A375 (cell line): ENCODE data around the gene GSG1L2. TPM values are rescaled to one million over a fixed set of nuclear protein-coding genes. Genes with fewer than 3 reads are reported as not detected.

Experiments
- total RNA-seq: library from RNA; depleted of rRNA; stranded (reverse); fragments of >200 nt; shearing (Covaris generic); gene quantifications from 2 replicates; pipeline ENCODE4 v1.2.3, GENCODE V29; 2014; rRNA removed

Gene GSG1L2
- total RNA-seq, result not detected in 2 replicates

GRCh38 chr17:9821921-9822320 lies at the start of gene GSG1L2:
TSS of gene GSG1L2 (minus strand) at chr17:9822079. CDS start at chr17:9822071, 8 bp downstream.

DNA sequence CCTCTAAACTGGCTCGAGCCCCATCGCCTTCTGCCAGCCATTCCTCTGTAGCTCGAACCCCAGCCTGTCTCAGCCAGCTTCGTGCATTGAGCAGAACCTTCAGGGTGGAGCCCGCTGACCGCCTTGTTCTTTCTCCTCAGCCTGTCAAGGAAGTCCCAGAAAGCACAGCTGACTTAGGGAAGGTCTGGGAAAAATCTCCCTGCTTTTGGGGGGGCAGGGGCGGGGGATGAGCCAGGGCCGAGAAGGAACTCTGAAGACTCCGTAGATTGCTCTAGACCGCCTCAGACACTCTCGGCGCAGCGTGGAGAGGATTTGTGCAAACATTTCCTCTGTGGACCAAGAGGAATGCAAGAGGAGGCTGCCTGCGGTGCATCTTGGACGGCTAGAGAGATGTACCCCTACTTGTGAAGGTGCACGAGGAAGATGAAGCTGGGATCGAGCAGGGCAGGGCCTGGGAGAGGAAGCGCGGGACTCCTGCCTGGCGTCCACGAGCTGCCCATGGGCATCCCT lies 3.8 kb upstream of the GSG1L2 start, which contains the start of gene GLP2R:
Gene GLP2R, plus strand, starts transcription at position 284 of the 510 bp plus-strand sequence. Its CDS starts 140 bp downstream, at position 424.

DNA sequence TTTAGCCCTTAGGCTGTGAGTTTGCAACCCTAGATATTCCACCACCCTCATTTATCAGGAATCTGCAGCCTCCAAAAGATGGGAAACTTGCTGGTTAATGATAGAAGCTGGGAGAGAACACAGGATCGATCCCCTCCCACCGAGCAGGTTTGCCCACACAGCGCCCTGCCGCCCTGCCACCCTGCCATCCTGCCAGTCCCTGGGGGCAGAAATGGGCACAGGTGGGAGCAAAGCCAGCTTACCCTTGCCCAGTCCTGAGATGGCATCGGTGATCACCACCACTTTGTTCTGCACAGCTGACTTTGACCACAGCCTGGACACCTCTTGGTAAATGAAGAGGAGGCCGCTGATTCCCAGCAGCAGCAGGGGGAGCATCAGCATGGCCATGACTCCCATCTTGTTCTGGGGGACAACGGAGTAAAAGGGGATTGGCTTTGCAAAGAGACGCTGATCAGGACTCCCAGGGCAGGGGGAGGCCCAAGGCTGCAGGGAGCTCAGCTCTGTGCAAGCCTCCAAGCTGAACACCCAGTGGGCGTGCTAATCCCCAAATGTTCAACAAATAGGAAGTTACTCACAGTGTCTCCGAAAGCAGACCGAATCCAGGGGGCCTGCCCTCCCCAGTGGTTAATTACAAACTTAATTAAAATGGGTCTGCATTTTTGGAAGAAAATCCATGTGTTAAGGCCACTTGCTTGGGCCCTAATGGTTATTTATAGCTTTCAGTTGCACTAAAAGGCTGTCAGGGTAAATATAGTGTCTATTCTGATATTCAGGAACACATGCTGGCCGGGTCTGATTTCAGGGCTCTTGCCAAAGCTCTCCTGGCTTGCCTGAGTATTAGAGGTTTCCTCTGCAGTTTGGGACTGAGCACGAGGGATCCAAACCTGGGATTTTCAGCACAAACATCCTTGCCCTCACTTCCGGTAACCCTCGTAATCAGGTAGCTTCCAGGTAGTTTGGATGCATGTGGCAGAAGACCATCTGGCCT lies 30.7 kb downstream of the GSG1L2 start, which contains the start of gene DHRS7C:
Gene DHRS7C, minus strand, starts transcription at position 704 of the 988 bp plus-strand sequence. Its CDS starts 308 bp downstream, at position 396.

Other genes with a start within 250 kb of the GSG1L2 start
- 60.3 and 78.8 TPM in 2 replicates for gene STX8, start 246.3 kb downstream of the GSG1L2 start, total RNA-seq
- not detected in 2 replicates for gene CFAP52, start 245.4 kb downstream of the GSG1L2 start, total RNA-seq
- 9.7 TPM in 2 replicates for gene USP43, start 176.6 kb downstream of the GSG1L2 start, total RNA-seq
- not detected in 2 replicates for gene DHRS7C, start 30.5 kb downstream of the GSG1L2 start, total RNA-seq
- 0.26 and 0.80 TPM in 2 replicates for gene GLP2R, start 3.8 kb upstream of the GSG1L2 start, total RNA-seq
- gene RCVRN, start 83.2 kb upstream of the GSG1L2 start, total RNA-seq, result 0.11 and 1.2 TPM in 2 replicates